Islet of Langerhans (tissue), 1 donor: ENCODE data around the gene TDRD10.
A peak's percentile ranks its signal among the peaks of the same experiment; 100 is the strongest.
"Not testable (repeated sequence)": the region's sequence is repeated elsewhere in the genome, so short reads cannot be mapped to it uniquely, and the experiment has no call there.

Source experiments
- FAIRE-seq: peaks from one replicate; lab custom pipeline; 2011; peaks lifted over from hg19 to GRCh38; lab: Jason Lieb, UNC

Gene TDRD10

DNA sequence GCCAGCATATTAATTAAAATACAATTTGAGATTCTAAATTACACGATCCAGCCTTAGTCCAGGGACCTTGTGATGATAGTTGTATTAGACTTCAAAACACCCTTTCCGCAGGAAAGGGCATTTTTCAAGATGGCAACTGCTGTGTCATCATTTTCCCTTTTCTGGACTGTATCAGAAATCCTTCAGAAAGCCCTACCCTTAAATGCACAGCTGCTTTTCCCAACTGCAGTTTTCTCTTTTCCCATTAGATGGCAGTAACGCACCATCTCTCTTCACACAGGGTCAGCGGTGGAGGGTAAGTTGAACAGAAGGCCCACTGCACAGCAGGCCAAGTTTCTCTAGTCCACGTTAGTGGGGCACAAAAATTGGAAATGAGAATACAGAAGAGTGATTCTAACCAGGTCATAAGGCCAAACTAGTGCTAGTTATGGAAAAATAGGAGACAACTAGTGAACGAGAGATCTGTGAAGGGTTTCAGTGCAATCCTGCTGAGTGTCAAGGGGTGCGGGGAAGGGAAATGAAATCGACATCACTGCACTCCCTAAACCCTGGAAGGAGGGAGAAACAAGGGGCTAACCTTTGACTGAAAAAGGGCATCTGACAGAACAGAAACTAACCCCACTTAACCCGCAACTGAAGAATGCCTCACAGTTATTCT is 22.1 kb upstream of the TDRD10 start:
- FAIRE-seq: peak; percentile 90

GRCh38 chr1:154481053-154481452 is 21.0 kb upstream of the TDRD10 start:
- FAIRE-seq: no peak

DNA sequence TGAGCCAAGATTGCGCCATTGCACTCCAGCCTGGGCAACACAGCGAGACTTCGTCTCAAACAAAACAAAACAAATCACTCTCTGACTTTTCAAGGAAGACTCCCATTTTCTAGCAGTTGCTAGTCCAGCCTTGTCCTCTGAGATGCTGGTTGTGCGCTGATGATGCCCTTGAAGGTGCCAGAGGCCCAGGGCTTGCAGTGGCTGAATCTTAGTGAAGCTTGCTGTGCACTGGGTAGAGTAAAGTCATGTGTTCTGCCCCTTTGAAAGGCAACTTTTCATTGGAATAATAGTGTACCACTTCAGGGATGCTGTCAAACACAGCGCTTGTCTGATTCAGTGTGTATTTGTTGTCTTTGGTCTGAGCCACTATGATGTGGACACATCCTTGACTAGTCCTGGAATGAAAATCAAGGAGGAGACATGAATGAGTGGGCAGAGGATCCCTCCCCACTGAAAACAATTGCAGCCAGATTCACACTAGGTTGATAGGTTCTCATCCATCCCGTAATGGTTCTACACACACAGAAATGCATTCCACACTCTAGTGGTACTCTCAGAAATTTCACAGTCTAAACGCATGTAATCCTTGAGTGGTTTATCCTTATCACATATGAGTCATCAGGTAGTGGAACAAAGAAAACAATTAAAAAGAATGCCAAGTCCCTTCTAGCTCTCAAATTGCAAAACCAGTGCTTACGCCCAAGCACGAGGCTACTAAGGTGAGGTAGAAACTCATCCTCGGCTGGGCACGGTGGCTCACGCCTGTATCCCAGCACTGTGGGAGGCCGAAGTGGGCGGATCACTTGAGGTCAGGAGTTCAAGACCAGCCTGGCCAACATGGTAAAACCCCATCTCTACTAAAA is 17.8 kb upstream of the TDRD10 start:
- no peak for FAIRE-seq

GRCh38 chr1:154485106-154485505 is 16.9 kb upstream of the TDRD10 start:
- FAIRE-seq: no peak

- no peak for FAIRE-seq
Observed at GRCh38 chr1:154485910-154486496, 16.0 kb upstream of the TDRD10 start.

- FAIRE-seq: not testable (repeated sequence)
Observed at GRCh38 chr1:154486756-154487155, 15.3 kb upstream of the TDRD10 start.

DNA sequence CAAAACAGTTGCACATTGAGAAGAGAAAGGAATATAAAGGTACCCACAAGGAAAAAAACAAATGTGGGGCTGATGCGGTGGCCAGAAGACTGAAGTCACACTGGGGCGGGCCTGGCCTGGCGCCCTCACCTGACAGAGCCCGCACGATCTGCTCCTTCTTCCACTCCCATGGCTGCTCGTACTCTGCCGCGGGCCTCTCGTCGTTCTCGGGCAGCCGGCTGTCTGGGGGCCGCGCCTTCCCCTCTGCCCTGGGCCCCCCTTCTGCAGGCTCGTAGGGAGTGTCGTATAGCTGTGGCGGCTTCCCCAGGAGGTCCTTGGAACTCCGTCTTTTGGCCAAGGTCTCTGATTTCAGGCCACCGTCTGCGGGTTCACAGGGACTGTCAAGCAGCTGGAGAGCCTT is 13.1 kb upstream of the TDRD10 start:
- no peak for FAIRE-seq

DNA sequence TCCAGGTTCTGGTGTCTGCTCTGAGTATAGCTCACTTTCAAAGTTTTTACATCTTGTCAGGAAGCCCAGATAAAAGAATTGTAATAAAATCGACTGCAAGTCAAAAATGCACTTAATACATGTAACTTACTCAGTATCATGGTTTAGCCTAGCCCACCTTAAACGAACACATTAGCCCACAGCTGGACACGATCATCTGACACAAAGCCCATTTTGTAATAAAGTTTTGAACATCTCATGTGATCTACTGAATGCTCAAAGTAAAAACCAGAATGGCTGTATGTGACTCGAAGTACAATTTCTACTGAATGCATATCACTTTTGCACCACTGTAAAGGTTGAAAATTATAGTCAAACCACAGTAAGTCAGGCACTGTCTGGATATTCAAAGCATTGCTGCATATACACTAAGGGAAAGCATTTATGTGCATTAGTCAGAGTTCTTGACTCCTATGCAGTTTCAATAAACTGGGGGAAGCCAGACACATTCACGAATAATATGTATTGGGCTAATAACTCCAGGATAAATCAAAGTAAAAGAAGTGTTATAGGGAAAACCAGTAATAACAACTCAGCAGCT is 12.2 kb upstream of the TDRD10 start:
- no peak for FAIRE-seq

DNA sequence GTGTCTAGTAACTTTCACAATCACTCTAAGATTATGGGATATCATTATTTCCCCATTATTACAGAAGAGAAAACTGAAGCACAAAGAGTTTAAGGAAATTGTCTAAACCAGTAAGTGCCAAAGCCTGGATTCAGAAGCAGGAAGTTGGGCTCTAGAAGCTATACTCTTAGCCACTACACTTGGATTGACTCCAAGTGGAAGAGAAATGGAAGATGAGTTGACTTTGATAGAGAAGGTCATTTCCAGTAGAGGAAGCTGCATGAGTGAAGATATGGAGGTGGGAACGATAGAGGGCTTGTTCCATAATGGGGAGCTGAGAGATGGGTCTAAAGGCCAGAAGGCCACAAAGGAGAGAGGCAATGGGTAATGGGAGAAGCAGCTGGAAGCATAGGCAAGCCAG is 11.7 kb upstream of the TDRD10 start:
- FAIRE-seq: no peak

GRCh38 chr1:154492115-154492514 is 9.9 kb upstream of the TDRD10 start:
- FAIRE-seq: no peak

- FAIRE-seq: no peak
Observed at GRCh38 chr1:154493276-154493675, 8.7 kb upstream of the TDRD10 start.

GRCh38 chr1:154495496-154496273 is 6.3 kb upstream of the TDRD10 start:
- FAIRE-seq: no peak

DNA sequence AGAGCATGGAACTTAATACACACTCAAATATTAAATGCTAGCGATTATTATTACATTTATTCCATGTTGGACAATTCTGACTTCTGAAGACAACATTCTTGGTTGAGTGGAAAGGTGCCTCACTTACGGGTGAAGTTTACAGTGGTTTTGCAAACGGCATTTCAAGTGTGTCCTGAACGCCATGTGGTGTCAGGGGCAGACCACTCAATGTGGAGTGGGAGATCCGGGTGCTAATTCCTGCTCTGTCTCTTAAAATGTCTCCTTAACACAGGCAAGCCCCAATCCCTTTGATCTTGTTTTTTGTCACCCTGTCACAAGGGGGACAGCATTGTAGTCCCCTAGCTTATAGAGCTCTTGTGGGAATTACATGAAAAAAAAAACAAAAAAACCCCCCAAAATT is 5.6 kb upstream of the TDRD10 start:
- no peak for FAIRE-seq

- no peak for FAIRE-seq
Observed at GRCh38 chr1:154497026-154497806, 4.8 kb upstream of the TDRD10 start.

DNA sequence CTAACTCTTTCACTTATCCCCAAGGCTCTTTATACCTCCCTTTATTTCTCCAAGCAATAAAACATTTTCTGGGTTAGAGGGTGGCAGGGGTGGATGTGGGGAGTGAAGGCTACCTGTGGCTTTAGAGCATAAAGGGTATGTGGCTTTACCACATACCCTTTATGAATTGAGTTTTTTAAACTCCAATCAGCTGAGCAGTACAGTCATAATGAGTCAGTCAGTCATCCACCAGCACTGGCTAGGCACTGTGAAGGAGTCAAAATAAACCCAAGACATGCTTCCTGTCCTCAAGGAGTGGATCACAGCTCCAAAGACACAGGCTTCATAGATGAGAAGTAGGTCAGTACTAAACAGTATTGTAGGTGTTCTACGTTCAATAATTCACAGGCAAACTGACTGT is 2.6 kb upstream of the TDRD10 start:
- FAIRE-seq: no peak

DNA sequence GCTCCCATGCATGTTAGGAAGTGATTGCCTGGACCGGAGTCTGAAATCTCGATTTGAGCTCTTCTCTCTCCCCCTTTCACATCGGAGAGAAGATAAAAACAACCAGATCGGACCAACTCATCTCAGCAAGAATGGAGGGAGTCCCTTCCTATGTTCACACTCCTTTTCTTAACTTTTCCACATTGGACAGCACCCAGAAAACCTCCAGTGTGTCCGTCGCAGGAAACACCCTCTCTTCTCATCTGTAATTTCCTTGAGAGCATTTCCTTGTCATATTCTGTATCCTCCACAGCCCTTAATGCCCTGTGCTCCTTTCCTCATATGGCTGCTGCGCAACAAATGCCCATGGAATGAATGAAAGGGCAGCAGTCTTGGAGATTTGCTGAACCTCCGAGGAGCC is 1.5 kb upstream of the TDRD10 start:
- FAIRE-seq: no peak

DNA sequence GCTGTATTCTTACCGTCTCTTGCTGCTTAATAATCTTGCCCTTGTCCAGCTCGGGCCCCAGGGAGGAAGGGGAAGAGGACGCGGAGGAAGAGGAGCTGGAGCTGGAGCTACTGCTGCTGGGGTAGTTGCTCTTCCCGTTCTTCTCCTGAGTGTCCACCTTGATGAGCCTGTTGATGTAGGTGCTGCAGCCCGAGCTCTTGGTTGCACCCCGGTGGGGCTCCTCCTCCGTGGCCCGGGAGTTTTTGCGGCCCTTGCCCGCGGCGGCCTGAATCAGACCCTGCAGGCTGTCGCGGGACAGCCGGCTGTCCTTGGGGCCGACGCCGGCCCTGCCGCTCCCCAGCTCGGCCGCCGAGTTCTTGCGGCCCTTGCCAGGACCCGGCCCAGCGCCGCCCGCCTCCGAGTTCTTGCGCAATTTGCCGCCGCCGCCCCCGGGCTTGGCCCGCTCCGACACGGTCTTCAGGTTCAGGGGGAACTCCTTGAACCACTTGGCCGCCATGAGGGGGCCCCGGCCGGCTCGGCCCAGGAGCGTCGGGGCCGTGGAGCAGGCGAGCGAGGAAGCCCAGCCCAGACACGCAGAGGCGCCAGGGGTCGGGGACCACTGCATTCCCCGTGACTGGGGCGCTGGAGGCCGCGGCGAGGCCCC is 475 bp upstream of the TDRD10 start:
- no peak for FAIRE-seq

- FAIRE-seq: no peak
Observed at GRCh38 chr1:154502744-154503115, 711 bp downstream of the TDRD10 start.

DNA sequence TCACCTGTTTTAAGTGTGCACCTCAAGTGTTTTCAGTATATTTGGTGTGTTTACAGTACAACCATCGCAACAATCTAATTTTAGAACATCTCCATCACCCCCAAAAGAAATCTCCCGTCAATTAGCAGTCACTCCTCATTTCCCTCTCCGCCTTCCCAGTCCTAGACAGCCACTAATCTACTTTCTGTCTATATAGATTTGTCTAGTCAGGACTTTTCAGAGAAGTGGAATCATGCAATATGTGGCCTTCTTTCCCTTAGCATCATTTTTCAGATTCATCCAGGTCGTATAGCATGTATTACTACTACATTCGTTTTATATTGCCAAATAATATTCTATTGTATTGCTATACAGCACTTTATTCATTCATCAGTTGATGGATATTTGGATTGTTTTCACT is 1.9 kb downstream of the TDRD10 start:
- no peak for FAIRE-seq

DNA sequence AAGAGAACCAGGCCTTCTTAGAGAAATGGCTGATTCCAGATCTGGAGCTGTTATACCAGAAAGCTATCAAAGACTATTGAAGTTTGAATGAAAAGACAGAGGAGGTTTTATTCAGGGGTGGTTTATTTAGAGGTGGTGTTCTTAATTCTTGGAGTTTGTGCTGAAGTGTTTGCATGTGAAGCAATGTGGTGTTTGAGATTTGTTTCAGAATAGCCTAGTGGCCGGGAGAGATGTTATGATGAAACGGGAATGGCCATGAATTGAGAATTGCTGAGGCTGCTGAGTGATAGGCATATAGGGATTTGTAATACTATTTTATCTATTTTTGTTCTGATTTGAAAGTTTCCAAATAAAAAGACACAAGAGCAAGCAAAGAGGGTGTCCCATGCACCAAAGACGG is 10.7 kb downstream of the TDRD10 start:
- no peak for FAIRE-seq

DNA sequence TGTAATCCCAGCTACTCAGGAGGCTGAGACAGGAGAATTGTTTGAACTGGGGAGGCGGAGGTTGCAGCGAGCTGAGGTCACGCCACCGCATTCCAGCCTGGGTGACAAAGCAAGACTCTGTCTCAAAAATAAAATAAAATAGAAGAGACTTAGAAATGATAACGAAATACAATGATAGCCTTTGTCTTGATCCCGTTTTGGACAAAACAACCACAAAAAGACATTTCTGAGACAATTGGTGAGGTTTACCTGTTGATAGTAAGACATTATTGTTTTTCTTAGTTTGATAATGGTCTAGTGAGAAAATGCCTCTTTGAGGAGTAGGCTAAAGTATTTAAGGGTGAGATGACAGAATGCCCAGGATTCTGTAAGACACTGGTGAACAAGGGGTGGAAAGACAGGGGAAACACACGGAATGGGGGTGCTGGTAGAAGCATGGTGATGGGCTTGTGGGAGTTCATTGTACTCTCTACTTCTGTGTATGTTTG is 12.1 kb downstream of the TDRD10 start:
- no peak for FAIRE-seq
